Panc1 (cell line): ENCODE measurements around the gene PTDSS2.

Experiments used
- CTCF ChIP-seq: fragments of 450-650 bp; IDR thresholded peaks from 2 replicates; pipeline ENCODE4 v1.5.1; 2017; ENCODE audit warnings: mild to moderate bottlenecking
- POLR2AphosphoS5 ChIP-seq: IDR thresholded peaks from 2 replicates; pipeline ENCODE4 v1.6.1; 2012; ENCODE audit warnings: mild to moderate bottlenecking, low read depth, low read length, moderate library complexity

GRCh38 chr11:529728-530411 is 79.8 kb downstream of the PTDSS2 start:
- TF ChIP-seq POLR2AphosphoS5 (no peak), CTCF (no peak)
